Body of pancreas (tissue), 4 donors: ENCODE results near the gene AMOTL1. TPM values are rescaled to one million over a fixed set of nuclear protein-coding genes. Genes with fewer than 3 reads are reported as not detected.

Experiments
- ATAC-seq: fragments of 150-250 bp; one replicate; pipeline ENCODE4 v1.9.1; 2016
- DNase-seq, 4 donors: peaks; one replicate each; pipeline ENCODE4 v3.0.0-alpha.2; 2019
- H3K27ac ChIP-seq, 4 donors: fragments of 200-600 bp; sonication (generic); 1 replicate in 3 of 4; 2 replicates in 1 of 4; pipeline versions ENCODE4 v1.5.1 to v1.6.1; 2016 to 2019; ENCODE audit warnings: mild to moderate bottlenecking in 1 of 4, mixed read lengths in 1 of 4, moderate library complexity in 1 of 4
- H3K27me3 ChIP-seq, 2 donors: fragments of 200-600 bp; sonication (generic); one replicate each; pipeline ENCODE4 v1.6.0; 2016; ENCODE audit warnings: mild to moderate bottlenecking in 1 of 2
- H3K36me3 ChIP-seq, 2 donors: fragments of 200-600 bp; sonication (generic); replicated peaks in 1 of 2; 2 replicates each; pipeline ENCODE4 v1.5.1; 2016; ENCODE audit warnings: low read depth in 2 of 2; ENCODE audit not compliant: insufficient read depth in 1 of 2
- H3K4me1 ChIP-seq: fragments of 200-600 bp; sonication (generic); one replicate; pipeline ENCODE4 v1.6.0; 2016
- H3K4me3 ChIP-seq, 2 donors: fragments of 200-600 bp; sonication (generic); 1 replicate in 1 of 2; 2 replicates in 1 of 2; pipeline ENCODE4 v1.5.1; 2016 to 2019
- H3K9me3 ChIP-seq, 3 donors: fragments of 200-600 bp; sonication (generic); 1 replicate in 2 of 3; 2 replicates in 1 of 3; pipeline ENCODE4 v1.5.1; 2016
- CTCF ChIP-seq, 7 experiments: fragments of 450-650 bp in 4 of 7; fragments of 200-600 bp in 3 of 7; sonication (generic) in 3 of 7; IDR thresholded peaks; one replicate each; pipeline ENCODE4 v1.5.1; 2016 to 2019; ENCODE audit warnings: antibody characterized with exemption in 7 of 7
- POLR2A ChIP-seq, 3 donors: fragments of 450-650 bp; IDR thresholded peaks; one replicate each; pipeline ENCODE4 v1.6.1; 2016; ENCODE audit warnings: antibody characterized with exemption in 3 of 3, mild to moderate bottlenecking in 2 of 3
- WGBS, 2 donors: methylation state at CpG; one replicate each; pipeline ENCODE4 v1.1.5; 2017; 5-methylcytosine and 5-hydroxymethylcytosine counted together
- intact Hi-C: fragments of 100-400 bp; cut with DNase I; formaldehyde crosslinking; loops from one replicate; pipeline ENCODE4 v1.15.1; 2023
- total RNA-seq, 2 donors: library from RNA; depleted of rRNA; stranded (reverse); fragments of >200 nt; gene quantifications; one replicate each; pipeline ENCODE4 v1.1.0, GENCODE V29; 2016

AMOTL1 gene
- total RNA-seq, 2 donors from 2014 or later = 20.4 to 21.5 TPM

DNA sequence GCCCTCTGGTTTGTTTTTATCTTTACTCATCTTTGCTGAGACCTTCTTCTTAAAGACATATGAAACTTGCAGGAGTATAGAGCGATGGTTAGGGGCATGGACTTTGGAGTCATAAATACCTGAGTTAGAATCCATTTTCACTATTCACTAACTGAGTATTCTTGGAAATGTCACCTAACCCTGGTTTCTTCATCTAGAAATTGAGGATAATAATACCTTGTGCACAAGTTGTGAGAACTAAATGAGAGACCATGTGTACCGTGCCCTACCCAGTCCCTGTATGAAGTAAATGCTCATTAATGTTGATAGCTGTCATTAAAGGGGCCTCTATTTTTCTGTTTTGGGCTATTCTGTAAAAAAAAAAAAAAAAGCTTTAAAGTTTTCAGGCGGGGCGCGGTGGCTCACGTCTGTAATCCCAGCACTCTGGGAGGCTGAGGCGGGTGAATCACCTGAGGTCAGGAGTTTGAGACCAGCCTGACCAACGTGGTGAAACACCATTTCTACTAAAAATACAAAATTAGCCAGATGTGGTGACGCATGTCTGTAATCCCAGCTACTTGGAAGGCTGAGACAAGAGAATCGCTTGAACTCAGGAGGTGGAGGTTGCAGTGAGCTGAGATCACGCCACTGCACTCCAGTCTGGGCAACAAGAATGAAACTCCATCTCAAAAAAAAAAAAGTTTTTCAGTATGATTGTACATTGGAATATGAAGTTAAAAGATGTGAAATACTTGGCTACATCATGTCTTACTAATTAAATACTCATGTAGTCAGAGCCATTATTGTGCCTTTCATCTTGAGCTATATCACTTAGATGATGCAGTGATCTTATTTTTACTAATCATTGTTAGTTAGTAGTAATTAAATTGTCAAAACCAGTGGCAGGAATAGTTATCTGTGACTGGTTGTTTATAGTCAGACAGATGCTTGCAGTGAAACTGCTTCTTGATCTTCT is 95.0 kb downstream of the AMOTL1 start:
- no peak overlapping the region for H3K4me3 ChIP-seq
- intact Hi-C loops = no loop called here
- H3K27me3 ChIP-seq = no peaks in the 10 kb centered on the region
- H3K9me3 ChIP-seq = no peaks in the 10 kb centered on the region
- H3K36me3 ChIP-seq = peaks cover 0 to 27% of the 10 kb centered on the region in 2 donors
- WGBS, 2 donors = 87 to 90% methylated on average over 11 of the region's 11 CpGs
- no peak for ATAC-seq
- TF ChIP-seq POLR2A (IDR thresholded peaks at IDR 0.05) (no peak), CTCF (IDR thresholded peaks at IDR 0.05) (no peak)
- DNase-seq = no peak
- H3K4me1 ChIP-seq = no peaks in the 10 kb centered on the region
- H3K27ac ChIP-seq = no peak overlapping the region

DNA sequence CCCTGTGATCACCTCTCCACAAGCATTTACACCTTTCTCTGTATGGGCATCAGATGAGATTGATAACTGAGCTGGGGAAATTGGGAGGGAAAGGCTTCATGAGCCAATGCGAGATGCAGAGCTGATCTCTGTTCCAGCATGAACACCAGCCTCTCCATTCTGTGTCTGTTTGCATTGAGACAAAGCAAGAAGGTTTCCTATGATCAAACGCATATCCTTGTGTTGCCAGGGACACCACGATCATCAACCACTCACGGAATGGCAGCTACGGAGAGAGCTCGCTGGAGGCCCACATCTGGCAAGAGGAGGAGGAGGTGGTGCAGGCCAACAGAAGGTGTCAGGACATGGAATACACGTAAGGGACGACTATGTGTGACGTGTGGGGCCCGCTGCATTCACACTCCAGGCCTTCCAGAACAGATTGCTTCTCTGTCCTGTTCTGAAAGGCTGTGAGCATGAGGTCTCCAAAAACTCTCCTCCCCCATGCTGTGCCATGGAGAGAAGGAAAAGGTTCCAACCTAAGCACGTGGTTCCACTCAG is 96.4 kb downstream of the AMOTL1 start:
- Histone ChIP-seq H3K4me3 (no peak overlapping the region), H3K27me3 (no peaks in the 10 kb centered on the region), H3K27ac (no peak overlapping the region), H3K36me3 (peaks cover 0 to 34% of the 10 kb centered on the region in 2 donors), H3K9me3 (no peaks in the 10 kb centered on the region), H3K4me1 (no peaks in the 10 kb centered on the region)
- TF ChIP-seq POLR2A (IDR thresholded peaks at IDR 0.05) (no peak), CTCF (IDR thresholded peaks at IDR 0.05) (no peak)
- WGBS, 2 donors = 89 to 91% methylated on average over 11 of the region's 11 CpGs
- DNase-seq = no peak
- intact Hi-C loops = no loop called here
- no peak for ATAC-seq

DNA sequence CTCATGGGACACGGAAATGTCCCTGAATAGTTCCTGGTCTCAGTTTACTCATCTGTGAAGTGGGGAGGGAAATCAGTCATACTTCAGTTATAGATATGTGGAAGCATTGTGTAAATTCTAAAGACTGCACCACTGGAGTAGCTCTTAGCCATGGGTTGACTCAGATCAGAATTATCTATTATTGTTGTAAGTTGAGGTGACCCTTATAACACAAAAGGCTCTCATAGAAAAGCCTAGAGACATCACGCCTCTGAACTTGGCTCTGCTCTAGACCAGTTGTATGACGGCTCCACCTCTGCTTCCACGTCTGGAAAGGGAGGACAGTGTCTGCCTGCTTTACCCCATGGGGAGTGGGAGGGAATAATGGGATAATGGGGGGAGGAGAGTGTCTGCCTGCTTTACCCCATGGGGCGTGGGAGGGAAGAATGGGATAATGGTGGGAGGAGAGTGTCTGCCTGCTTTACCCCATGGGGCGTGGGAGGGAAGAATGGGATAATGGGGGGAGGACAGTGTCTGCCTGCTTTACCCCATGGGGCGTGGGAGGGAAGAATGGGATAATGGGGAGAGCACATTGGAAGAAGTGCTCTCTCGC is 98.2 kb downstream of the AMOTL1 start:
- intact Hi-C loops = no loop called here
- Histone ChIP-seq H3K27ac (no peak overlapping the region), H3K36me3 (peaks cover 0 to 36% of the 10 kb centered on the region in 2 donors), H3K4me3 (no peak overlapping the region), H3K9me3 (no peaks in the 10 kb centered on the region), H3K4me1 (no peaks in the 10 kb centered on the region), H3K27me3 (no peaks in the 10 kb centered on the region)
- ATAC-seq (no peak), DNase-seq (no peak)
- 88 to 92% methylated on average over 8 of the region's 8 CpGs for WGBS, 2 donors
- TF ChIP-seq CTCF (IDR thresholded peaks at IDR 0.05) (no peak), POLR2A (IDR thresholded peaks at IDR 0.05) (no peak)

DNA sequence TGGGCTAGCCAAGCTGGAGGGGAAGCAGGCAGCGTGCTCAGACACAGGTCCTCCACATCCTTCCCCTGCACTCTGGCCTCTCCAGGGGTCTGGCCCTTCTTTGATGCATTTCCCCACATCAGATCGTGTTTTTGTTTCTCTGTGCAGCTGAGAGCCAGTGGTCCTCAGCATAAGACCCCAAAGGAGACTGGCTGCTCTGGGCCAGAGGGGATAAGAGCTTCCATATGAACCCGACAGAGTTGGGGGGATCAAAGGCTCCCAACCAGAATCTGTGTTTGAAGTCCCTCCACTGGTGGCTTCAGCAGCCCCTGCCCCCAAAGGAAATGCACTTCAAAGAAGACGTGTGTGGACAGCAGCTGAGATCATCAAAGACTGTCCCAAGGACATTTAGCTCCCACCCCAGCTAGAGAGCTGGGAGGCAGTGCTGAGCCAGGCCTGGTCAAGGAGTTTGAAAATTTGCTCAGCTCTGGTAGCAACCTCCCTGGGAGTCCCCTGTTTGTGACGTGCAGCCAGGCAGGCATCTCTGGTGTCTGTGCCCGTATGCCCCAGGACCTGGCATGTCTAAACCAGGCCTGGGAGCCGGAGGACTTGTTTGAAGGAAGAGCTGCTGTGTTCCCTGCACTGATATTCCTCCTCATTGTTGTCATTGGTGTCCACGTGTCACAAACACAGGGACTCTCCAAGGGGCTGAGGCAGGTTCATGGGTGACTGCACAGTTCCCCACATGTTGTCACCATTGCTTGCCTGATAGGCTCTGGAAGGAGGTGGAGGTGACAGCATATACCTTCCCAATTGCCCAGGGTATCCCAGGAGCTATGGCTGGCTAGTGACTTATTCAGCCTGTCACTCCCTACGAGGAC is 99.0 kb downstream of the AMOTL1 start:
- no peaks in the 10 kb centered on the region for H3K27me3 ChIP-seq
- intact Hi-C loops = no loop called here
- no peak overlapping the region for H3K4me3 ChIP-seq
- 81 to 82% methylated on average over 4 to 9 of the region's 9 CpGs for WGBS, 2 donors
- no peaks in the 10 kb centered on the region for H3K4me1 ChIP-seq
- no peaks in the 10 kb centered on the region for H3K9me3 ChIP-seq
- DNase-seq (no peak), ATAC-seq (no peak)
- TF ChIP-seq CTCF (IDR thresholded peaks at IDR 0.05) (no peak), POLR2A (IDR thresholded peaks at IDR 0.05) (no peak)
- H3K36me3 ChIP-seq = peaks cover 0 to 36% of the 10 kb centered on the region in 2 donors
- H3K27ac ChIP-seq = no peak overlapping the region
